IMR-90 (cell line): Measurements from ENCODE around the gene ICAM5. TPM values are rescaled to one million over a fixed set of nuclear protein-coding genes. Genes with fewer than 3 reads are reported as not detected.

Experiments
- ATAC-seq: fragments of 200-7000 bp; cut with Tn5 transposase; 2 replicates; pipeline ENCODE4 v1.9.1; 2020; ENCODE audit warnings: low read depth, mild to moderate bottlenecking, moderate library complexity
- BruUV-seq: library from RNA; stranded (reverse); fragments of 400-500 nt; replicated peaks from 2 replicates; lab custom pipeline; 2021; lab: Mats Ljungman, UMichigan
- CTCF ChIA-PET: fragments of 300-600 bp; formaldehyde crosslinking; extraction: SDS; loops from one replicate; lab custom pipeline; 2021; ENCODE audit warnings: antibody characterized with exemption; lab: Yijun Ruan, JAX
- POLR2A ChIA-PET: fragments of 300-600 bp; sonication (Branson Sonifier 250); formaldehyde crosslinking; loops from one replicate; lab custom pipeline; 2022; ENCODE audit warnings: antibody characterized with exemption; ENCODE audit not compliant: unreplicated experiment; lab: Charles Lee
- DNase-seq: peaks from one replicate; pipeline ENCODE4 v3.0.0; 2013
- H2AFZ ChIP-seq: replicated peaks from 2 replicates; pipeline ENCODE3; 2013; ENCODE audit warnings: low read length, mild to moderate bottlenecking; ENCODE audit not compliant: poor library complexity
- H2AK5ac ChIP-seq: 2 replicates; pipeline ENCODE4 v1.6.1; 2013; ENCODE audit warnings: low read depth, low read length, inconsistent platforms
- H2AK9ac ChIP-seq: replicated peaks from 2 replicates; pipeline ENCODE3; 2013; ENCODE audit warnings: mild to moderate bottlenecking, low read depth, low read length, moderate library complexity; ENCODE audit not compliant: poor library complexity
- H2BK120ac ChIP-seq: 2 replicates; pipeline ENCODE4 v1.6.1; 2013; ENCODE audit warnings: low read depth, low read length, inconsistent platforms
- H2BK15ac ChIP-seq: 3 replicates; pipeline ENCODE4 v1.6.1; 2013; ENCODE audit warnings: low read depth, low read length, inconsistent platforms
- H2BK20ac ChIP-seq: 2 replicates; pipeline ENCODE4 v1.6.1; 2013; ENCODE audit warnings: low read depth, mild to moderate bottlenecking, inconsistent platforms, low read length, moderate library complexity
- H2BK5ac ChIP-seq: 2 replicates; pipeline ENCODE4 v1.6.1; 2013; ENCODE audit warnings: mild to moderate bottlenecking, low read depth, low read length, inconsistent platforms; ENCODE audit not compliant: poor library complexity, severe bottlenecking
- H3K14ac ChIP-seq: replicated peaks from 2 replicates; pipeline ENCODE4 v1.6.1; 2013; ENCODE audit warnings: low read depth, low read length, inconsistent platforms
- H3K18ac ChIP-seq: 2 replicates; pipeline ENCODE4 v1.6.1; 2013; ENCODE audit warnings: low read depth, low read length, control low read depth
- H3K23ac ChIP-seq: 2 replicates; pipeline ENCODE4 v1.6.1; 2013; ENCODE audit warnings: low read depth, low read length, inconsistent platforms
- H3K27ac ChIP-seq: 2 replicates; pipeline ENCODE4 v1.5.1; 2013; ENCODE audit warnings: mild to moderate bottlenecking, control low read depth, low read length; ENCODE audit not compliant: insufficient read depth
- H3K27me3 ChIP-seq: 2 replicates; pipeline ENCODE4 v1.6.1; 2013; ENCODE audit warnings: low read length; ENCODE audit not compliant: control insufficient read depth, insufficient read depth
- H3K36me3 ChIP-seq: 2 replicates; pipeline ENCODE4 v1.6.1; 2013; ENCODE audit warnings: low read length, mixed read lengths; ENCODE audit not compliant: control insufficient read depth, insufficient read depth
- H3K4ac ChIP-seq: 2 replicates; pipeline ENCODE4 v1.6.1; 2013; ENCODE audit warnings: low read depth, low read length, inconsistent platforms
- H3K4me1 ChIP-seq: 2 replicates; pipeline ENCODE4 v1.6.1; 2013; ENCODE audit warnings: low read length, mixed read lengths; ENCODE audit not compliant: control insufficient read depth, insufficient read depth
- H3K4me2 ChIP-seq: 2 replicates; pipeline ENCODE4 v1.6.1; 2013; ENCODE audit warnings: low read depth, mild to moderate bottlenecking, control low read depth, low read length, moderate library complexity
- H3K4me3 ChIP-seq: 2 replicates; pipeline ENCODE4 v1.5.1; 2013; ENCODE audit warnings: low read depth, mild to moderate bottlenecking, control low read depth, low read length, moderate library complexity; ENCODE audit not compliant: insufficient read depth
- H3K56ac ChIP-seq: 2 replicates; pipeline ENCODE4 v1.6.1; 2013; ENCODE audit warnings: low read length, inconsistent platforms; ENCODE audit not compliant: insufficient read depth; ENCODE audit errors: extremely low read depth
- H3K79me1 ChIP-seq, 2 experiments: 2 replicates each; pipeline ENCODE4 v1.6.1; 2013; ENCODE audit warnings: low read length in 2 of 2, inconsistent platforms in 1 of 2, low read depth in 1 of 2
- H3K9ac ChIP-seq: 2 replicates; pipeline ENCODE4 v1.6.1; 2013; ENCODE audit warnings: low read depth, low read length, control low read depth
- H3K9me1 ChIP-seq: 2 replicates; pipeline ENCODE4 v1.6.1; 2013; ENCODE audit warnings: low read length, inconsistent platforms; ENCODE audit not compliant: insufficient read depth
- H3K9me3 ChIP-seq: 2 replicates; pipeline ENCODE4 v1.6.1; 2013; ENCODE audit warnings: low read length; ENCODE audit not compliant: control insufficient read depth, insufficient read depth
- H4K20me1 ChIP-seq: 2 replicates; pipeline ENCODE4 v1.6.1; 2013; ENCODE audit warnings: low read length, inconsistent platforms; ENCODE audit not compliant: insufficient read depth
- H4K5ac ChIP-seq: 2 replicates; pipeline ENCODE4 v1.6.1; 2013; ENCODE audit warnings: mild to moderate bottlenecking, low read depth, low read length, control low read depth
- H4K8ac ChIP-seq, 2 experiments: 2 replicates each; pipeline ENCODE4 v1.6.1; 2013; ENCODE audit warnings: low read depth in 2 of 2, low read length in 2 of 2, control low read depth in 1 of 2, inconsistent platforms in 1 of 2
- H4K91ac ChIP-seq: 2 replicates; pipeline ENCODE4 v1.6.1; 2013; ENCODE audit warnings: low read depth, low read length, inconsistent platforms; ENCODE audit not compliant: insufficient read depth
- CEBPB ChIP-seq: IDR thresholded peaks from 2 replicates; pipeline ENCODE4 v1.6.1; 2012; ENCODE audit warnings: low read depth, low read length, improper control_type of control experiment
- CHD1 ChIP-seq: IDR thresholded peaks from 2 replicates; pipeline ENCODE4 v1.6.1; 2012; ENCODE audit warnings: low read depth, low read length, improper control_type of control experiment
- ELK1 ChIP-seq: fragments of 150-350 bp; IDR thresholded peaks from 2 replicates; pipeline ENCODE4 v1.6.1; 2016; ENCODE audit warnings: low read depth, mild to moderate bottlenecking, low read length, moderate library complexity, borderline replicate concordance
- FOS ChIP-seq: fragments of 150-350 bp; IDR thresholded peaks from 2 replicates; pipeline ENCODE4 v1.6.1; 2016; ENCODE audit warnings: low read depth, low read length
- MXI1 ChIP-seq: IDR thresholded peaks from 2 replicates; pipeline ENCODE4 v1.6.1; 2012; ENCODE audit warnings: low read depth, mild to moderate bottlenecking, low read length, moderate library complexity, borderline replicate concordance
- POLR2A ChIP-seq: IDR thresholded peaks from 2 replicates; pipeline ENCODE4 v1.6.1; 2012; ENCODE audit warnings: mild to moderate bottlenecking, low read depth, low read length
- RAD21 ChIP-seq: IDR thresholded peaks from 2 replicates; pipeline ENCODE4 v1.6.1; 2012; ENCODE audit warnings: low read length, improper control_type of control experiment
- RCOR1 ChIP-seq: IDR thresholded peaks from 2 replicates; pipeline ENCODE4 v1.6.1; 2012; ENCODE audit warnings: mild to moderate bottlenecking, low read length, improper control_type of control experiment; ENCODE audit not compliant: insufficient replicate concordance
- SMC3 ChIP-seq: fragments of 150-350 bp; IDR thresholded peaks from 2 replicates; pipeline ENCODE4 v1.6.1; 2016; ENCODE audit warnings: low read depth, mild to moderate bottlenecking, antibody characterized with exemption, low read length, moderate library complexity
- WGBS, 2 experiments: methylation state at CpG; one replicate each; pipeline versions ENCODE4 v1.1.5 to v1.1.7; 2013; ENCODE audit warnings: missing lambda C conversion rate in 2 of 2; ENCODE audit not compliant: insufficient read length in 1 of 2; ENCODE audit errors: extremely low coverage in 2 of 2; 5-methylcytosine and 5-hydroxymethylcytosine counted together
- dilution Hi-C: fragments of 300-500 bp; cut with HindIII; formaldehyde crosslinking; loops from one replicate; pipeline ENCODE4 v1.14.3; 2018; ENCODE audit warnings: low sequenced_read_pairs; ENCODE audit not compliant: unreplicated experiment
- in situ Hi-C: fragments of 300-500 bp; cut with MboI; formaldehyde crosslinking; loops from 3 replicates; pipeline ENCODE4 v1.14.3; 2019; ENCODE audit warnings: low sequenced_read_pairs, inconsistent platforms, mixed read lengths
- intact Hi-C: fragments of 100-400 bp; cut with micrococcal nuclease; formaldehyde crosslinking; loops from 2 replicates; pipeline ENCODE4 v1.10.0; 2022
- polyA plus RNA-seq, 3 experiments: library from polyadenylated mRNA; depleted of rRNA; stranded (reverse); fragments of >200 nt; gene quantifications; 2 replicates each; pipeline ENCODE4 v1.2.3, GENCODE V29; 2012; ENCODE audit warnings: low replicate concordance in 1 of 3
- total RNA-seq: library from RNA; depleted of rRNA; stranded (reverse); fragments of >200 nt; gene quantifications from 2 replicates; pipeline ENCODE4 v1.2.3, GENCODE V29; 2012

Gene ICAM5
- total and polyA plus RNA-seq, 2 of the 4 experiments (the other 2 are of a cell fraction) = 3.0 to 23.9 TPM

- Histone ChIP-seq H2AK5ac (peak overlapping the region; percentile 24; the same call in 1 of the 2 replicates), H3K9me1 (no peaks in the 10 kb centered on the region), H3K23ac (no peak overlapping the region), H3K4me2 (no peak overlapping the region), H3K9me3 (no peaks in the 10 kb centered on the region), H2AK9ac (no peak overlapping the region), H3K27ac (no peak overlapping the region), H3K79me1 (peaks cover 0 to 4% of the 10 kb centered on the region in 2 experiments; a peak in 1 of 4 replicates), H3K4ac (no peak overlapping the region), H2BK5ac (no peak overlapping the region), H4K5ac (no peak overlapping the region), H3K4me3 (no peak overlapping the region), H3K14ac (no peak overlapping the region), H4K20me1 (peaks cover 6% of the 10 kb centered on the region), H2BK120ac (no peak overlapping the region), H3K4me1 (peaks cover 16% of the 10 kb centered on the region), H3K36me3 (peaks cover 14% of the 10 kb centered on the region; the same call in 1 of the 2 replicates), H4K8ac (no peak overlapping the region), H2BK20ac (no peak overlapping the region), H3K18ac (no peak overlapping the region), H3K56ac (no peak overlapping the region), H2BK15ac (no peak overlapping the region), H4K91ac (no peak overlapping the region), H3K9ac (no peak overlapping the region), H3K27me3 (no peaks in the 10 kb centered on the region; the same call in 1 of the 2 replicates), H2AFZ (peak overlapping the region; percentile 33)
- BruUV-seq = no TSS peak
- POLR2A ChIA-PET = no interaction called here
- dilution Hi-C loops = no loop called here
- CTCF ChIA-PET = no interaction called here
- DNase-seq = no peak
- intact Hi-C loops = no loop called here
- 30% methylated on average over 25 of the region's 48 CpGs; no CpG with 5 or more reads in 1 of the 2 experiments for WGBS, 2 experiments
- ATAC-seq = no peak
- TF ChIP-seq RCOR1 = no peak
- TF ChIP-seq POLR2A = no peak
- no peak for TF ChIP-seq ELK1
- TF ChIP-seq RAD21 = no peak
- TF ChIP-seq FOS = no peak
- TF ChIP-seq MXI1 = no peak
- TF ChIP-seq CEBPB = no peak
- TF ChIP-seq CHD1 = no peak
- TF ChIP-seq SMC3 = no peak
- in situ Hi-C loops = no loop called here
These were observed 5.6 kb downstream of the ICAM5 start for GRCh38 chr19:10295305-10295846.
